ENCODE data around the gene RAB3IL1. TPM values are rescaled to one million over a fixed set of nuclear protein-coding genes. Genes with fewer than 3 reads are reported as not detected.

The RAB3IL1 gene
- total and polyA plus RNA-seq, 2 of the 13 experiments (the other 11 are each of a cell fraction or from before 2014, with no cell fraction given): 1.2 to 2.0 TPM

DNA sequence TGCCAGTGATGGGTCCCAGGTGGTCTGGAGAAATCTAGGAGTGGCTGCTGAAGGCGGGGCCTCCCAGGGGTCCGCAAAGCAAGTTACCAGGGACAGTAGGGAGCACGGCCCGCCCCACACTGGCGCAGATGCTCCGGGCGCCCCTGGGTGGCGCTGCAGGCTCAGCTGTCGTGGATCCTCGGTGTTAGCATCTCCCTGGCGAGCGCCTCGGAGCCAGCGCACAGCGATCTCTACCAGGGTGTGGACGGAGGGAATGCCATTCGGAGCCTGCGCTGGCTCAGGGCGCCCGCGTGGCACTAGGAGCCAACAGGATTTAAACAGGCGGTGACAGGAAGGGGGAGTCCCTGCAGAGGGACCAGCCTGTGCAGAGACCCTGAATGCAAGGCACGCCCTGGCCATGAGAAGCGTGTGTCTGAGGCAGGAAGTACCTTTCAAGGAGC, 46.2 kb downstream of the RAB3IL1 start (continued):
- TF ChIP-seq, protein P1, sequence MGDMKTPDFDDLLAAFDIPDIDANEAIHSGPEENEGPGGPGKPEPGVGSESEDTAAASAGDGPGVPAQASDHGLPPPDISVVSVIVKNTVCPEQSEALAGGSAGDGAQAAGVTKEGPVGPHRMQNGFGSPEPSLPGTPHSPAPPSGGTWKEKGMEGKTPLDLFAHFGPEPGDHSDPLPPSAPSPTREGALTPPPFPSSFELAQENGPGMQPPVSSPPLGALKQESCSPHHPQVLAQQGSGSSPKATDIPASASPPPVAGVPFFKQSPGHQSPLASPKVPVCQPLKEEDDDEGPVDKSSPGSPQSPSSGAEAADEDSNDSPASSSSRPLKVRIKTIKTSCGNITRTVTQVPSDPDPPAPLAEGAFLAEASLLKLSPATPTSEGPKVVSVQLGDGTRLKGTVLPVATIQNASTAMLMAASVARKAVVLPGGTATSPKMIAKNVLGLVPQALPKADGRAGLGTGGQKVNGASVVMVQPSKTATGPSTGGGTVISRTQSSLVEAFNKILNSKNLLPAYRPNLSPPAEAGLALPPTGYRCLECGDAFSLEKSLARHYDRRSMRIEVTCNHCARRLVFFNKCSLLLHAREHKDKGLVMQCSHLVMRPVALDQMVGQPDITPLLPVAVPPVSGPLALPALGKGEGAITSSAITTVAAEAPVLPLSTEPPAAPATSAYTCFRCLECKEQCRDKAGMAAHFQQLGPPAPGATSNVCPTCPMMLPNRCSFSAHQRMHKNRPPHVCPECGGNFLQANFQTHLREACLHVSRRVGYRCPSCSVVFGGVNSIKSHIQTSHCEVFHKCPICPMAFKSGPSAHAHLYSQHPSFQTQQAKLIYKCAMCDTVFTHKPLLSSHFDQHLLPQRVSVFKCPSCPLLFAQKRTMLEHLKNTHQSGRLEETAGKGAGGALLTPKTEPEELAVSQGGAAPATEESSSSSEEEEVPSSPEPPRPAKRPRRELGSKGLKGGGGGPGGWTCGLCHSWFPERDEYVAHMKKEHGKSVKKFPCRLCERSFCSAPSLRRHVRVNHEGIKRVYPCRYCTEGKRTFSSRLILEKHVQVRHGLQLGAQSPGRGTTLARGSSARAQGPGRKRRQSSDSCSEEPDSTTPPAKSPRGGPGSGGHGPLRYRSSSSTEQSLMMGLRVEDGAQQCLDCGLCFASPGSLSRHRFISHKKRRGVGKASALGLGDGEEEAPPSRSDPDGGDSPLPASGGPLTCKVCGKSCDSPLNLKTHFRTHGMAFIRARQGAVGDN (CRISPR knock-in tag; IDR thresholded peaks at IDR 0.05): peak; percentile 58
- TF ChIP-seq GLI4 (CRISPR knock-in tag; IDR thresholded peaks at IDR 0.05; ENCODE audit: borderline replicate concordance): no peak
- TF ChIP-seq, protein P2, sequence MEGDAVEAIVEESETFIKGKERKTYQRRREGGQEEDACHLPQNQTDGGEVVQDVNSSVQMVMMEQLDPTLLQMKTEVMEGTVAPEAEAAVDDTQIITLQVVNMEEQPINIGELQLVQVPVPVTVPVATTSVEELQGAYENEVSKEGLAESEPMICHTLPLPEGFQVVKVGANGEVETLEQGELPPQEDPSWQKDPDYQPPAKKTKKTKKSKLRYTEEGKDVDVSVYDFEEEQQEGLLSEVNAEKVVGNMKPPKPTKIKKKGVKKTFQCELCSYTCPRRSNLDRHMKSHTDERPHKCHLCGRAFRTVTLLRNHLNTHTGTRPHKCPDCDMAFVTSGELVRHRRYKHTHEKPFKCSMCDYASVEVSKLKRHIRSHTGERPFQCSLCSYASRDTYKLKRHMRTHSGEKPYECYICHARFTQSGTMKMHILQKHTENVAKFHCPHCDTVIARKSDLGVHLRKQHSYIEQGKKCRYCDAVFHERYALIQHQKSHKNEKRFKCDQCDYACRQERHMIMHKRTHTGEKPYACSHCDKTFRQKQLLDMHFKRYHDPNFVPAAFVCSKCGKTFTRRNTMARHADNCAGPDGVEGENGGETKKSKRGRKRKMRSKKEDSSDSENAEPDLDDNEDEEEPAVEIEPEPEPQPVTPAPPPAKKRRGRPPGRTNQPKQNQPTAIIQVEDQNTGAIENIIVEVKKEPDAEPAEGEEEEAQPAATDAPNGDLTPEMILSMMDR (CRISPR knock-in tag; IDR thresholded peaks at IDR 0.05): peak; percentile 98
- TF ChIP-seq POGZ (CRISPR knock-in tag; IDR thresholded peaks at IDR 0.05): 0 out of 2 replicates have a peak, but pooled peaks have one; percentile 30
- TF ChIP-seq HDAC2 (CRISPR knock-in tag; IDR thresholded peaks at IDR 0.05): 0 out of 2 replicates have a peak, but pooled peaks have one; percentile 1
- no peak for TF ChIP-seq ZNF629 (CRISPR knock-in tag; conservative IDR thresholded peaks at IDR 0.05)
- TF ChIP-seq ZNF343 (CRISPR knock-in tag; IDR thresholded peaks at IDR 0.05): no peak
- TF ChIP-seq ZNF446 (CRISPR knock-in tag; IDR thresholded peaks at IDR 0.05): no peak
- TF ChIP-seq ZNF563 (CRISPR knock-in tag; IDR thresholded peaks at IDR 0.05): no peak
- TF ChIP-seq GATAD1 (CRISPR knock-in tag; IDR thresholded peaks at IDR 0.05): 0 out of 2 replicates have a peak, but pooled peaks have one; percentile 25
- TF ChIP-seq, protein P3, sequence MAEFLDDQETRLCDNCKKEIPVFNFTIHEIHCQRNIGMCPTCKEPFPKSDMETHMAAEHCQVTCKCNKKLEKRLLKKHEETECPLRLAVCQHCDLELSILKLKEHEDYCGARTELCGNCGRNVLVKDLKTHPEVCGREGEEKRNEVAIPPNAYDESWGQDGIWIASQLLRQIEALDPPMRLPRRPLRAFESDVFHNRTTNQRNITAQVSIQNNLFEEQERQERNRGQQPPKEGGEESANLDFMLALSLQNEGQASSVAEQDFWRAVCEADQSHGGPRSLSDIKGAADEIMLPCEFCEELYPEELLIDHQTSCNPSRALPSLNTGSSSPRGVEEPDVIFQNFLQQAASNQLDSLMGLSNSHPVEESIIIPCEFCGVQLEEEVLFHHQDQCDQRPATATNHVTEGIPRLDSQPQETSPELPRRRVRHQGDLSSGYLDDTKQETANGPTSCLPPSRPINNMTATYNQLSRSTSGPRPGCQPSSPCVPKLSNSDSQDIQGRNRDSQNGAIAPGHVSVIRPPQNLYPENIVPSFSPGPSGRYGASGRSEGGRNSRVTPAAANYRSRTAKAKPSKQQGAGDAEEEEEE (CRISPR knock-in tag; IDR thresholded peaks at IDR 0.05; ENCODE audit: borderline replicate concordance): no peak
- TF ChIP-seq, protein P4, sequence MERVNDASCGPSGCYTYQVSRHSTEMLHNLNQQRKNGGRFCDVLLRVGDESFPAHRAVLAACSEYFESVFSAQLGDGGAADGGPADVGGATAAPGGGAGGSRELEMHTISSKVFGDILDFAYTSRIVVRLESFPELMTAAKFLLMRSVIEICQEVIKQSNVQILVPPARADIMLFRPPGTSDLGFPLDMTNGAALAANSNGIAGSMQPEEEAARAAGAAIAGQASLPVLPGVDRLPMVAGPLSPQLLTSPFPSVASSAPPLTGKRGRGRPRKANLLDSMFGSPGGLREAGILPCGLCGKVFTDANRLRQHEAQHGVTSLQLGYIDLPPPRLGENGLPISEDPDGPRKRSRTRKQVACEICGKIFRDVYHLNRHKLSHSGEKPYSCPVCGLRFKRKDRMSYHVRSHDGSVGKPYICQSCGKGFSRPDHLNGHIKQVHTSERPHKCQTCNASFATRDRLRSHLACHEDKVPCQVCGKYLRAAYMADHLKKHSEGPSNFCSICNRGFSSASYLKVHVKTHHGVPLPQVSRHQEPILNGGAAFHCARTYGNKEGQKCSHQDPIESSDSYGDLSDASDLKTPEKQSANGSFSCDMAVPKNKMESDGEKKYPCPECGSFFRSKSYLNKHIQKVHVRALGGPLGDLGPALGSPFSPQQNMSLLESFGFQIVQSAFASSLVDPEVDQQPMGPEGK (CRISPR knock-in tag; IDR thresholded peaks at IDR 0.05): peak; percentile 50
- TF ChIP-seq ETV6 (CRISPR knock-in tag; conservative IDR thresholded peaks at IDR 0.05): no peak
- TF ChIP-seq ARNT2 (CRISPR knock-in tag; IDR thresholded peaks at IDR 0.05; ENCODE audit: low read depth): 0 out of 2 replicates have a peak, but pooled peaks have one; percentile 42
- TF ChIP-seq, protein P5, sequence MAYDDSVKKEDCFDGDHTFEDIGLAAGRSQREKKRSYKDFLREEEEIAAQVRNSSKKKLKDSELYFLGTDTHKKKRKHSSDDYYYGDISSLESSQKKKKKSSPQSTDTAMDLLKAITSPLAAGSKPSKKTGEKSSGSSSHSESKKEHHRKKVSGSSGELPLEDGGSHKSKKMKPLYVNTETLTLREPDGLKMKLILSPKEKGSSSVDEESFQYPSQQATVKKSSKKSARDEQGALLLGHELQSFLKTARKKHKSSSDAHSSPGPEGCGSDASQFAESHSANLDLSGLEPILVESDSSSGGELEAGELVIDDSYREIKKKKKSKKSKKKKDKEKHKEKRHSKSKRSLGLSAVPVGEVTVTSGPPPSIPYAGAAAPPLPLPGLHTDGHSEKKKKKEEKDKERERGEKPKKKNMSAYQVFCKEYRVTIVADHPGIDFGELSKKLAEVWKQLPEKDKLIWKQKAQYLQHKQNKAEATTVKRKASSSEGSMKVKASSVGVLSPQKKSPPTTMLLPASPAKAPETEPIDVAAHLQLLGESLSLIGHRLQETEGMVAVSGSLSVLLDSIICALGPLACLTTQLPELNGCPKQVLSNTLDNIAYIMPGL (CRISPR knock-in tag; IDR thresholded peaks at IDR 0.05; ENCODE audit: borderline replicate concordance in 1 of 2, low read depth in 1 of 2): peak; percentile 58 to 85; a peak in 2 of 4 replicates
- 0 out of 2 replicates have a peak, but pooled peaks have one; percentile 42 for TF ChIP-seq THAP11 (CRISPR knock-in tag; IDR thresholded peaks at IDR 0.05)
- peak; percentile 96 for TF ChIP-seq ZNF263 (CRISPR knock-in tag; IDR thresholded peaks at IDR 0.05)
- TF ChIP-seq MEIS1 (CRISPR knock-in tag; IDR thresholded peaks at IDR 0.05; ENCODE audit: borderline replicate concordance): no peak
